CD4-positive, CD25-positive, alpha-beta regulatory T cell (primary cell): Measurements from ENCODE around the gene C5orf22. TPM values are rescaled to one million over a fixed set of nuclear protein-coding genes. Genes with fewer than 3 reads are reported as not detected.

Source experiments
- ATAC-seq, 2 donors: fragments of 150-1000 bp; cut with Tn5 transposase; one replicate each; pipeline ENCODE4 v1.10.0; 2021; ENCODE audit warnings: low read depth in 2 of 2, moderate number of reproducible peaks in 2 of 2, moderate library complexity in 1 of 2
- DNase-seq, 3 donors: peaks; one replicate each; pipeline versions ENCODE4 v3.0.0 to v3.0.0-alpha.2; 2012 to 2022; ENCODE audit warnings: mixed read lengths in 1 of 3
- H3K27ac ChIP-seq: one replicate; pipeline ENCODE4 v1.7.0; 2013; ENCODE audit warnings: mild to moderate bottlenecking, low read length; ENCODE audit not compliant: insufficient read depth, poor library complexity, severe bottlenecking
- H3K27me3 ChIP-seq: one replicate; pipeline ENCODE4 v1.7.0; 2013; ENCODE audit warnings: low read length; ENCODE audit not compliant: control insufficient read depth, insufficient read depth
- H3K36me3 ChIP-seq: one replicate; pipeline ENCODE4 v1.7.0; 2013; ENCODE audit warnings: mild to moderate bottlenecking, low read length, moderate library complexity; ENCODE audit not compliant: control insufficient read depth, insufficient read depth
- H3K4me1 ChIP-seq: 2 replicates; pipeline ENCODE4 v1.7.0; 2013; ENCODE audit warnings: mild to moderate bottlenecking, low read length; ENCODE audit not compliant: insufficient read depth, control insufficient read depth, poor library complexity, severe bottlenecking
- H3K4me3 ChIP-seq: one replicate; pipeline ENCODE4 v1.7.0; 2013; ENCODE audit warnings: low read depth, mild to moderate bottlenecking, low read length, moderate library complexity
- H3K9me3 ChIP-seq, 2 experiments: 1 replicate in 1 of 2; 2 replicates in 1 of 2; pipeline ENCODE4 v1.7.0; 2013; ENCODE audit warnings: low read length in 2 of 2, mild to moderate bottlenecking in 1 of 2, moderate library complexity in 1 of 2; ENCODE audit not compliant: control insufficient read depth in 2 of 2
- H3K27ac Mint-ChIP-seq, 3 donors: one replicate each; pipeline ENCODE4 v1.8.0; 2020 to 2022; ENCODE audit warnings: mild to moderate bottlenecking in 3 of 3, mixed read lengths in 3 of 3, moderate library complexity in 2 of 3
- H3K27me3 Mint-ChIP-seq: one replicate; pipeline ENCODE4 v1.8.0; 2022; ENCODE audit warnings: mild to moderate bottlenecking, mixed read lengths
- H3K36me3 Mint-ChIP-seq: one replicate; pipeline ENCODE4 v1.8.0; 2020; ENCODE audit warnings: mixed read lengths
- H3K4me1 Mint-ChIP-seq, 4 donors: one replicate each; pipeline ENCODE4 v1.8.0; 2020 to 2022; ENCODE audit warnings: mixed read lengths in 4 of 4, mild to moderate bottlenecking in 1 of 4
- H3K4me3 Mint-ChIP-seq, 4 donors: one replicate each; pipeline ENCODE4 v1.8.0; 2020 to 2022; ENCODE audit warnings: mild to moderate bottlenecking in 4 of 4, mixed read lengths in 4 of 4, moderate library complexity in 3 of 4
- H3K9me3 Mint-ChIP-seq, 7 donors: one replicate each; pipeline ENCODE4 v1.8.0; 2020 to 2022; ENCODE audit warnings: mixed read lengths in 7 of 7, mild to moderate bottlenecking in 3 of 7, moderate library complexity in 2 of 7
- polyA plus RNA-seq, 4 donors: library from polyadenylated mRNA; unstranded; fragments of 300-500 nt; fragmentation: Illumina TruSeq; gene quantifications; one replicate each; pipeline ENCODE4 v1.2.3, GENCODE V29; 2021
- total RNA-seq: library from RNA; stranded (reverse); gene quantifications from one replicate; pipeline ENCODE4 v1.2.3, GENCODE V29; 2022

The C5orf22 gene
- total and polyA plus RNA-seq, 5 donors from 2014 or later: 15.0 to 29.9 (median 26.5) TPM

DNA sequence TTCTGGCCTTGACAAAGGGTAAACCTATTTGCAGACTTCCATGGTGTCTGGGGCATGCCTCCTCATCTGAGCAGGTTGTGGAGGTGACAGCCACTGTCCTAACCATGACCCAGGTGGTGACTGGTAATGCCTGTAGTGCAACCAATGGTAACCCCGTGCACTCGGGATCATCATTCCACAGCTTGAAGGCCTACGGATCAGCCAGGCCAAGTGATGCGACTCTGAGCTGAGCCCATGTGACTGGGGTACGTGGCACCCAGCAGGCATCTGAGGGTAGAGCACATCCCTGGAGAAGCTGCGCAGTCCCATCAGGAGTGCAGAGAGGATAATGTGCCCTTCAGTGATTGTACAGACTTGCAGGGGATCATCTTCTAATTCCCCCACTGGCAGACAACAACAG lies 35.2 kb upstream of the C5orf22 start:
- peaks cover 0 to 3% (median 0%) of the 10 kb centered on the region in 4 donors for H3K4me1 Mint-ChIP-seq
- H3K27ac ChIP-seq: no peak overlapping the region
- H3K27me3 ChIP-seq: no peaks in the 10 kb centered on the region
- peaks cover 87% of the 10 kb centered on the region for H3K36me3 ChIP-seq
- no peaks in the 10 kb centered on the region for H3K27me3 Mint-ChIP-seq
- H3K9me3 Mint-ChIP-seq: no peaks in the 10 kb centered on the region
- no peak overlapping the region for H3K4me3 Mint-ChIP-seq
- no peak overlapping the region for H3K4me3 ChIP-seq
- H3K36me3 Mint-ChIP-seq: peaks cover 68% of the 10 kb centered on the region
- ATAC-seq (no peak), DNase-seq (no peak)
- H3K4me1 ChIP-seq: no peaks in the 10 kb centered on the region
- no peak overlapping the region for H3K27ac Mint-ChIP-seq
- no peaks in the 10 kb centered on the region for H3K9me3 ChIP-seq

DNA sequence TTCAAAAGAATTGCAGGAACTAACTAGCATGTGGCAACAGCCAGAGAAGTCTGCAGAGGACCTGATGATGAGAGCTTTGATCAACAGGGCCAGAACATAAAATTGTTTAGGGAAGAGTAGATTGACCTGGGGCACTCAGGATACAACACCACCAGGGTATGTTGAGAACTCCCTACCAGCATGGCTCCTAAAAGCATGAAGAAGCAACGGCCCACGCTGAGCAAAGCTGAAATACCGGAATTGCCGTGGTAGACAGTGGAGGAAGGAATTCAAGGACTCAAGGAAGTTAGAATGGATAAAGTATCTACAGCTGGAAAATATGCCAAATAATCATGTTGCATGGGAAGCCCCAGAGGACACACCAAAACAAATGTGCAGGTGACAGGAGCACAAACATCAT lies 31.8 kb upstream of the C5orf22 start:
- Histone ChIP-seq H3K4me3 (no peak overlapping the region), H3K9me3 (no peaks in the 10 kb centered on the region), H3K4me1 (no peaks in the 10 kb centered on the region), H3K27me3 (no peaks in the 10 kb centered on the region), H3K36me3 (peaks cover 91% of the 10 kb centered on the region), H3K27ac (no peak overlapping the region)
- Mint-ChIP-seq H3K9me3 (no peaks in the 10 kb centered on the region), H3K36me3 (peaks cover 78% of the 10 kb centered on the region), H3K4me3 (no peak overlapping the region), H3K27ac (no peak overlapping the region), H3K4me1 (peaks cover 0 to 7% (median 0%) of the 10 kb centered on the region in 4 donors), H3K27me3 (no peaks in the 10 kb centered on the region)
- DNase-seq: no peak
- no peak for ATAC-seq

DNA sequence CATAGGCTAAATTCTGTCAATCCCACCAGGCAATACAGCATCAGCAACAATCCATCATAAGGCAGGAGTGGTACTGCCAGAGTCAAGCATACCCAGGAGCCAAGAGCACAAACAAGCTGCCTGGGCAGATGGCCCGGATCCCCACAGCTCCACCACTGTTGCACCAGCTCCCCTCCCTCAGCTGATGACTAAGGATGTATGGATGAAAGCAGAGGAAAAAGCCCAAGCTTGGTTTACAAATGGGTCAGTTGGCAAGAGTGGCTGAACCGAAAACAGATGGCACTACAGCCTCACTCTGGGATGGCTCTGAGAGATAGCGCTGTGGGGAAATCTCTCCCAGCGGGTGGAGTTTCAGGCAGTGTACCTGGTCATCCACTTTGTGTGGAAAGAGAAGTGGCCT lies 29.6 kb upstream of the C5orf22 start:
- peak overlapping the region in 1 of 3 donors; percentile 28 for H3K27ac Mint-ChIP-seq
- ATAC-seq (no peak), DNase-seq (no peak)
- H3K4me3 Mint-ChIP-seq: no peak overlapping the region
- Histone ChIP-seq H3K4me3 (no peak overlapping the region), H3K4me1 (no peaks in the 10 kb centered on the region), H3K27ac (no peak overlapping the region), H3K9me3 (no peaks in the 10 kb centered on the region), H3K36me3 (peaks cover 85% of the 10 kb centered on the region), H3K27me3 (no peaks in the 10 kb centered on the region)
- peaks cover 70% of the 10 kb centered on the region for H3K36me3 Mint-ChIP-seq
- H3K27me3 Mint-ChIP-seq: no peaks in the 10 kb centered on the region
- no peaks in the 10 kb centered on the region for H3K9me3 Mint-ChIP-seq
- peaks cover 0 to 7% (median 0%) of the 10 kb centered on the region in 4 donors for H3K4me1 Mint-ChIP-seq

DNA sequence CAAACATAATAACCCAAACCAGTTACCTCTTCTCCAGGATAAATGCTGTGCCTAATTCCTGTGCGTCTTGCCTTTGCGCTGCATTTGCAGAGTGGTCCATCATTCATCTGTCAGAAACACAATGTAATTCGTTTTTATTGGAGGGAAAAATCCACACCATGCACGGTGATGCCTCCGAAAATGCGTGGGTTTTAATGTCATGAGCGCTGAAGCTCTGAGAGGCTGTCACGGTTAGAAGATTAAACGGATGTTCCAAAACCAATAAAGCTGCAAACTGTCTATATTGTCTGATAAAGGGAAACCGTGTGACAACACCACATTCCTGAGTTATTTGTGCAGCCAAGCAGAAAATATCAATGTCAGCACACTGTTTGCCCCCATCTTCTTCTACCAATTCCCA lies 27.6 kb upstream of the C5orf22 start:
- Histone ChIP-seq H3K27me3 (no peaks in the 10 kb centered on the region), H3K4me1 (no peaks in the 10 kb centered on the region), H3K36me3 (peaks cover 87% of the 10 kb centered on the region), H3K4me3 (no peak overlapping the region), H3K9me3 (no peaks in the 10 kb centered on the region), H3K27ac (no peak overlapping the region)
- Mint-ChIP-seq H3K9me3 (no peaks in the 10 kb centered on the region), H3K27me3 (no peaks in the 10 kb centered on the region), H3K4me1 (peaks cover 0 to 7% (median 3%) of the 10 kb centered on the region in 4 donors), H3K27ac (no peak overlapping the region), H3K4me3 (no peak overlapping the region), H3K36me3 (peaks cover 75% of the 10 kb centered on the region)
- DNase-seq (no peak), ATAC-seq (no peak)

GRCh38 chr5:31511305-31511704 lies 20.8 kb upstream of the C5orf22 start:
- no peaks in the 10 kb centered on the region for H3K27me3 ChIP-seq
- no peak overlapping the region for H3K4me3 ChIP-seq
- H3K36me3 Mint-ChIP-seq: peaks cover 67% of the 10 kb centered on the region
- H3K9me3 Mint-ChIP-seq: no peaks in the 10 kb centered on the region
- no peaks in the 10 kb centered on the region for H3K27me3 Mint-ChIP-seq
- no peaks in the 10 kb centered on the region for H3K9me3 ChIP-seq
- no peak overlapping the region for H3K27ac ChIP-seq
- H3K4me1 ChIP-seq: no peaks in the 10 kb centered on the region
- no peak overlapping the region for H3K4me3 Mint-ChIP-seq
- DNase-seq (no peak), ATAC-seq (no peak)
- peaks cover 82% of the 10 kb centered on the region for H3K36me3 ChIP-seq
- no peak overlapping the region for H3K27ac Mint-ChIP-seq
- H3K4me1 Mint-ChIP-seq: peaks cover 0 to 6% (median 1%) of the 10 kb centered on the region in 4 donors

GRCh38 chr5:31516802-31517201 lies 15.3 kb upstream of the C5orf22 start:
- ATAC-seq (no peak), DNase-seq (no peak)
- no peaks in the 10 kb centered on the region for H3K9me3 Mint-ChIP-seq
- H3K36me3 Mint-ChIP-seq: peaks cover 49% of the 10 kb centered on the region
- no peak overlapping the region for H3K4me3 Mint-ChIP-seq
- Histone ChIP-seq H3K27ac (no peak overlapping the region), H3K27me3 (no peaks in the 10 kb centered on the region), H3K36me3 (peaks cover 67% of the 10 kb centered on the region), H3K9me3 (no peaks in the 10 kb centered on the region), H3K4me3 (no peak overlapping the region), H3K4me1 (no peaks in the 10 kb centered on the region)
- H3K27ac Mint-ChIP-seq: no peak overlapping the region
- peaks cover 8 to 24% (median 11%) of the 10 kb centered on the region in 4 donors for H3K4me1 Mint-ChIP-seq
- no peaks in the 10 kb centered on the region for H3K27me3 Mint-ChIP-seq

- ATAC-seq: no peak
These were observed 9.1 kb upstream of the C5orf22 start for GRCh38 chr5:31523041-31523440.

GRCh38 chr5:31530541-31531265 lies 1.4 kb upstream of the C5orf22 start:
- DNase-seq (peak in 1 of 3 donors; percentile 3), ATAC-seq (no peak)
- peak overlapping the region; percentile 9 to 98 (median 75) for H3K27ac Mint-ChIP-seq
- Histone ChIP-seq H3K4me3 (peak overlapping the region; percentile 94), H3K27me3 (no peaks in the 10 kb centered on the region), H3K4me1 (peaks cover 27% of the 10 kb centered on the region), H3K9me3 (no peaks in the 10 kb centered on the region), H3K36me3 (peaks cover 36% of the 10 kb centered on the region), H3K27ac (peak overlapping the region; percentile 77)
- H3K4me3 Mint-ChIP-seq: peak overlapping the region; percentile 98 to 100 (median 99)
- no peaks in the 10 kb centered on the region for H3K9me3 Mint-ChIP-seq
- H3K27me3 Mint-ChIP-seq: no peaks in the 10 kb centered on the region
- H3K36me3 Mint-ChIP-seq: peaks cover 43% of the 10 kb centered on the region
- peaks cover 23 to 74% (median 56%) of the 10 kb centered on the region in 4 donors for H3K4me1 Mint-ChIP-seq

More at GRCh38 chr5:31523041-31523440, 9.1 kb upstream of the C5orf22 start:
- Histone ChIP-seq H3K27ac (no peak overlapping the region), H3K36me3 (peaks cover 76% of the 10 kb centered on the region), H3K4me1 (no peaks in the 10 kb centered on the region), H3K4me3 (no peak overlapping the region), H3K27me3 (no peaks in the 10 kb centered on the region), H3K9me3 (no peaks in the 10 kb centered on the region)
- Mint-ChIP-seq H3K4me3 (no peak overlapping the region), H3K27ac (no peak overlapping the region), H3K9me3 (no peaks in the 10 kb centered on the region), H3K4me1 (peaks cover 8 to 23% (median 16%) of the 10 kb centered on the region in 4 donors), H3K36me3 (peaks cover 60% of the 10 kb centered on the region), H3K27me3 (no peaks in the 10 kb centered on the region)
- DNase-seq: no peak
